Body of pancreas (tissue), 4 donors: ENCODE measurements around the gene TACC2.

Experiments used
- CTCF ChIP-seq, 7 experiments: fragments of 450-650 bp in 4 of 7; fragments of 200-600 bp in 3 of 7; sonication (generic) in 3 of 7; IDR thresholded peaks; one replicate each; pipeline ENCODE4 v1.5.1; 2016 to 2019; ENCODE audit warnings: antibody characterized with exemption in 7 of 7
- POLR2A ChIP-seq, 3 donors: fragments of 450-650 bp; IDR thresholded peaks; one replicate each; pipeline ENCODE4 v1.6.1; 2016; ENCODE audit warnings: antibody characterized with exemption in 3 of 3, mild to moderate bottlenecking in 2 of 3

- TF ChIP-seq CTCF (IDR thresholded peaks at IDR 0.05), result no peak
- no peak for TF ChIP-seq POLR2A (IDR thresholded peaks at IDR 0.05)
These were observed 309.2 kb downstream of the TACC2 start for GRCh38 chr10:122298206-122298597.
